Activated T-helper 1 cell treated with anti-CD3 and anti-CD28 coated beads, Interleukin-12 subunit alpha, Interleukin-12 subunit beta, Interleukin-2, Interleukin-4 antibody, amounts not matched to agents 30 ng/mL and 10 ng/mL and 1 ng/mL, durations not matched to agents 14 hours and 24 hours and 36 hours (primary cell): ENCODE data around the gene SLC17A2. TPM values are rescaled to one million over a fixed set of nuclear protein-coding genes. Genes with fewer than 3 reads are reported as not detected.

Experiments
- DNase-seq: peaks from one replicate; pipeline ENCODE4 v3.0.0; 2021; ENCODE audit warnings: low spot score
- H3K27ac Mint-ChIP-seq: one replicate; pipeline ENCODE4 v1.8.0; 2021; ENCODE audit warnings: mild to moderate bottlenecking, mixed read lengths
- H3K27me3 Mint-ChIP-seq: one replicate; pipeline ENCODE4 v1.8.0; 2022; ENCODE audit warnings: mild to moderate bottlenecking, moderate library complexity, mixed read lengths; ENCODE audit not compliant: insufficient read depth
- H3K36me3 Mint-ChIP-seq: one replicate; pipeline ENCODE4 v1.8.0; 2021; ENCODE audit warnings: low read depth, mixed read lengths
- H3K4me1 Mint-ChIP-seq: one replicate; pipeline ENCODE4 v1.8.0; 2021; ENCODE audit warnings: low read depth, mixed read lengths
- H3K4me3 Mint-ChIP-seq: one replicate; pipeline ENCODE4 v1.8.0; 2021; ENCODE audit warnings: mild to moderate bottlenecking, moderate library complexity, mixed read lengths
- H3K9me3 Mint-ChIP-seq: one replicate; pipeline ENCODE4 v1.8.0; 2021; ENCODE audit warnings: mixed read lengths
- intact Hi-C: fragments of 100-400 bp; cut with micrococcal nuclease; formaldehyde crosslinking; loops from one replicate; pipeline ENCODE4 v1.15.1; 2024
- total RNA-seq: library from RNA; stranded (reverse); gene quantifications from 2 replicates; pipeline ENCODE4 v1.2.3, GENCODE V29; 2022

Gene SLC17A2, protein sequence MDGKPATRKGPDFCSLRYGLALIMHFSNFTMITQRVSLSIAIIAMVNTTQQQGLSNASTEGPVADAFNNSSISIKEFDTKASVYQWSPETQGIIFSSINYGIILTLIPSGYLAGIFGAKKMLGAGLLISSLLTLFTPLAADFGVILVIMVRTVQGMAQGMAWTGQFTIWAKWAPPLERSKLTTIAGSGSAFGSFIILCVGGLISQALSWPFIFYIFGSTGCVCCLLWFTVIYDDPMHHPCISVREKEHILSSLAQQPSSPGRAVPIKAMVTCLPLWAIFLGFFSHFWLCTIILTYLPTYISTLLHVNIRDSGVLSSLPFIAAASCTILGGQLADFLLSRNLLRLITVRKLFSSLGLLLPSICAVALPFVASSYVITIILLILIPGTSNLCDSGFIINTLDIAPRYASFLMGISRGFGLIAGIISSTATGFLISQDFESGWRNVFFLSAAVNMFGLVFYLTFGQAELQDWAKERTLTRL
- total RNA-seq, result 0.10 TPM in 2 replicates

DNA sequence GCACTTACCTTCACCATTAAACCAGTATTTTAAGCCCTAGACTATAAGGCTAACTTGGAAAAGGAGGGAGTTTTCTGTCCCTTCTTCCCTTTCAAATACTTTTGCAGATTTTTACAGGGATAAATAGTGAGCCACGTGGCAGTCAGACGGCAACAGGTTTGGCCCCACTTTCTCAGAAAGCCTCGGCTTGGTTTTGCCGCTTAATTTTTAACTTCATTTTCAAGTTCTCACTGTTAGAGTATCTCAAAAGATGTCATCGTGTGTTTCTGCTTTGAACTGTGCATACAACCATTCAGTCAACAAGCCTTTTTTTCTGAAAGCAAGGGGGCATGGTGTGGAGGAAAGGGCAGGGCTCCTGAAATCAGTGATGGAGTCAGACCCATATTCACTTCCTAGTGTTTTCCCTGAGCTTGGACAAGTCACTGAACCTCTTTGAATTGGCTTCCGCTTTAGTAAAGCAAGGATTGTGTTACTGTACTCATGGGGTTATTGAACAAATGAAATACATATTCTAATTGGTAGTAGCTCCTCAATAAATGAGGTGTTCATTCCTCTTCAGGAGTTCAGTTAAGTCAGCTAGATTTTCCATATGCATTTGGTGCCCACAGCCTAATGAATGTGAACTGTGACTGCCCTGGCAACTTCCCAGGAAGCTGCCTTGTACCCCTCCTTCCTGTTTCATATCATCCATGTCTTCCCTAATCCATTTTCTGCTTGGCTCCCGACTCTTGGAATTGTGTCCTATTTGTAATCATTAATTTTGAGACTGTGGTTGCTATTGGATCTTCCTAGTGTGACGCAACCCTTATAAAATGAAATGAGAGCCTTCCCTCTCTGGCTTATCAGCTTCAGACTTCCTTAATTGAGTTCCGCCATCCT is at the start of gene SLC17A2:
SLC17A2 (minus strand) TSS at position 160 of the 879 bp plus-strand sequence. CDS start 4,895 bp downstream, outside the sequence.
- Mint-ChIP-seq H3K4me3 (no peak within 1 kb of the TSS), H3K27me3 (no peaks in the 10 kb centered on the region), H3K27ac (no peak within 1 kb of the TSS), H3K9me3 (no peaks in the 10 kb centered on the region), H3K4me1 (peaks cover 11% of the 10 kb centered on the region), H3K36me3 (no peaks in the 10 kb centered on the region)
- intact Hi-C loops, result loop anchor here (2.0 kb wide), 1 partner anchor 14 kb away; no protein-coding TSS in a partner anchor
- DNase-seq, result no peak

DNA sequence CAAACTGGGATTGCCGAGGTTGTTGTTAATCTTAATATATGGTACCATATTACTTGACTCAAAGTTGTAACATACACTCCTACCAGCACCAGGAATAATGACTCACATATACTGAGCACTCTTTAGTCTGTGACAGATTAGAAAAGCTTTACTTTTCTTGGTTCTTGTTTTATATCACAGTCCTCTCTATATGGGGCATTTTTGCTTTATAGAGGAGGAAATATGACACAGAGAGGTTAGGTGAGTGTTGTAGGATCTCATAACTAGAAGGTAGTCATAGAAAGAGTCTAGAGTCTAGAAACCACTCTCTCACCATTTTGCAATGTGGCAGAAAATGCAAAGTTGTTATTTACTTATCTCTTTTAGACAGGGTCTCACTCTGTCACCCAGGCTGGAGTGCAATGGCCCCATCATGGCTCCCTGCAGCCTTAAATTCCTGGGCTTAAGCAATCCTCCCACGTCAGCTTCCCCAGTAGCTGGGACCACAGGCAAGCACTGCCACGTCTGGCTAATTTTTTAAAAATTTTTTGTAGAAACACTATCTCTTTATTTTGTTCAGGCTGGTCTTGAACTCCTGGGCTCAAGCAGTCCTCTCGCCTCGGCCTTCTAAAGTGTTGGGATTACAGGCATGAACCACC is 45.6 kb upstream of the SLC17A2 start:
- intact Hi-C loops, result loop anchor here (1.0 to 2.0 kb wide), 2 partner anchors 9 to 13 kb away; partner anchors contain the start of gene TRIM38
- no peaks in the 10 kb centered on the region for H3K27me3 Mint-ChIP-seq
- peaks cover 63% of the 10 kb centered on the region for H3K36me3 Mint-ChIP-seq
- no peak overlapping the region for H3K4me3 Mint-ChIP-seq
- no peaks in the 10 kb centered on the region for H3K9me3 Mint-ChIP-seq
- H3K4me1 Mint-ChIP-seq, result peaks cover 54% of the 10 kb centered on the region
- peak overlapping the region; percentile 58 for H3K27ac Mint-ChIP-seq
- no peak for DNase-seq

DNA sequence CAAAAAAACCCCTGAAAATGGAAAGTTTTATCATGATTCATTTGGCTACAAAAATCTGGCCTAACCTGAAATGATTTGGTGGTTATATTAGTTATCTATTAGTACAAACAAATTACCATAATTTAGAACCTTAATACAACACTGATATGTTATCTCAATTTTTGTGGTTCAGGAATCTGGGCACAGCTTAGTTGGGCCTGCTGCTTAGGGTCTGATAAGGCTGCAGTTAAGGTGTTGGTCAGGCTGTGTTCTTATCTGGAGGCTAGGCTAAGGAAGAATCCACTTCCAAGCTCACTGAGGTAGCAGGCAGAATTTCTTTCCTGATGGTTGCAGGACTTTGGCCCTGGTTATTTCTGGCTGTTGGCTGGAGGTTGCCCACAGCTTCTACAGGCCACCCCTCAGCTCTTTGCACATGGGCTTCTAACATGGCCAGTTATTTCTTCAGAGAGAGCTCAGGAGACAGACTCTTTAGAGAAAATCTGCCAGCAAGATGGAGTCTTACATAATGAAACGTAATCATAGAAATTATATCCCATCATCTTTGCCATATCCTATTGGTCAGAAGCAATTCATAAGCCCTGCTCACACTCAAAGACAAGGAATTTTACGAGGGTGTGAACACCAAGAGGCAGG is 43.5 kb upstream of the SLC17A2 start:
- peaks cover 67% of the 10 kb centered on the region for H3K36me3 Mint-ChIP-seq
- no peaks in the 10 kb centered on the region for H3K9me3 Mint-ChIP-seq
- no peaks in the 10 kb centered on the region for H3K27me3 Mint-ChIP-seq
- no peak overlapping the region for H3K27ac Mint-ChIP-seq
- DNase-seq, result no peak
- H3K4me3 Mint-ChIP-seq, result no peak overlapping the region
- peaks cover 63% of the 10 kb centered on the region for H3K4me1 Mint-ChIP-seq
- intact Hi-C loops, result no loop called here

DNA sequence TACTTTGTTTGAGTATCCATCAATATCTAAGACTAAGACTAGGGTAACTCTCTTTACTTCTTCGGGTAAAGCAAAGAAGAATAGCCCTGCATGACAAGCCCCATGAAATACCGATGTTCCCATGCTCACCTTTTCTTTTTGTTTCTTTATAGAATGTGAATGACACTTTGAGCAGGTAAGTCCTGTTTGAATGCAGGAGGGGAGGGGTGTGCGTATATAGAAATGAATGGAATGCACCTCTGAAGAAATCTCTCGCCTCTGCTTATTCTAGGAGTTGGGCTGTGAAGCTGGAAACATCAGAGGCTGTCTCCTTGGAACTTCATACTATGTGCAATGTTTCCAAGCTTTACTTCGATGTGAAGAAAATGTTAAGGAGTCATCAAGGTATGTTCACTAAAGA is 42.4 kb upstream of the SLC17A2 start:
- Mint-ChIP-seq H3K4me3 (no peak overlapping the region), H3K36me3 (peaks cover 76% of the 10 kb centered on the region), H3K4me1 (peaks cover 74% of the 10 kb centered on the region), H3K27me3 (no peaks in the 10 kb centered on the region), H3K9me3 (no peaks in the 10 kb centered on the region), H3K27ac (no peak overlapping the region)
- no peak for DNase-seq
- intact Hi-C loops, result no loop called here

DNA sequence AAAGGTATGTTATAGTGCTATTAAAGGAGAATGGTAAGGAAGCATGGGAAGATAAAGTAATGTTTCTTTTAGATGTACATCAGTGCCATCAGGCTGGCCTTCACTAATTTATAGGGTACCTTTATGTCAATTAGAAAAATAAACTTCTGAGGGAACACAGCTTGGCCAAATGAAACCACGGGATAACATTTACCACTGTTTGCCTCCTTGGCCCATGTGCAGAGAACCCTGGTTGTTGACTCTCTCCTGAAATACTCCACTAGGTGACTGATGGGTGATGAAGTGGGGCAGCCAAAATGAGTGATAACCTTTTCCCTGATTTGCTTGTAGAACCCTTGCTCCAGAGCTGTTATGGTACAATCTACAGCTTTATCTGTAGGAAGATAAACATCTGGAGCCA is 41.6 kb upstream of the SLC17A2 start:
- peaks cover 77% of the 10 kb centered on the region for H3K36me3 Mint-ChIP-seq
- DNase-seq, result no peak
- H3K4me1 Mint-ChIP-seq, result peaks cover 74% of the 10 kb centered on the region
- H3K27ac Mint-ChIP-seq, result no peak overlapping the region
- intact Hi-C loops, result no loop called here
- H3K9me3 Mint-ChIP-seq, result no peaks in the 10 kb centered on the region
- H3K4me3 Mint-ChIP-seq, result no peak overlapping the region
- H3K27me3 Mint-ChIP-seq, result no peaks in the 10 kb centered on the region

DNA sequence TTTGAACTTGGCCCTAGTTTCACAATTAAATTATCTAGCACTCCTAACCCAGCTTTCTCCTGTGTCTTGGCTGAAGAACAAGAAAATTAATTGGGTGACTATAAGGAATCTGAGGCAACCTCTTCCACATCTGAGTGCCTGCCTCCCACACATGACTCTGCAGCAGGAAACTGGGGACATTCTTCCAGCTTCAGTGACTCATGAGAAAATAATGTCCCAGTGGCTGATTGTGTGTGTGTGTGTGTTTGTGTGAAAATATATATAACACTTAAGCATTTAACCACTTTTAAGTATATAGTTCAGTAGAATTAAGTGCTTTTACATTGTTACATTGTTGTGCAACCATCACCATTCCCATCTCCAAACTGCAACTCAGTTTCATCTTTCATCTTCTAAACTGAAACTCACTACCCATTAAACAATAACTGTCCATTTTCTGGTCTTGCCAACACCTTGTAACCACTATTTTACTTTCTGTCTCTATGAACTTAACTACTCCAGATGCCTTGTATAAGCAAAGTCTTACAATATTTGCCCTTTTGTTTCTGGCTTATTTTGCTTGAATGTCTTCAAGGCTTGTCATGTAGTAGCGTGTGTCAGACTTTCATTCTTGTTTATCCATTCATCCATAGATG is 40.8 kb upstream of the SLC17A2 start:
- DNase-seq, result no peak
- intact Hi-C loops, result no loop called here
- H3K27ac Mint-ChIP-seq, result peak overlapping the region; percentile 69
- peak overlapping the region; percentile 15 for H3K4me3 Mint-ChIP-seq
- no peaks in the 10 kb centered on the region for H3K27me3 Mint-ChIP-seq
- peaks cover 78% of the 10 kb centered on the region for H3K36me3 Mint-ChIP-seq
- H3K9me3 Mint-ChIP-seq, result no peaks in the 10 kb centered on the region
- peaks cover 74% of the 10 kb centered on the region for H3K4me1 Mint-ChIP-seq

DNA sequence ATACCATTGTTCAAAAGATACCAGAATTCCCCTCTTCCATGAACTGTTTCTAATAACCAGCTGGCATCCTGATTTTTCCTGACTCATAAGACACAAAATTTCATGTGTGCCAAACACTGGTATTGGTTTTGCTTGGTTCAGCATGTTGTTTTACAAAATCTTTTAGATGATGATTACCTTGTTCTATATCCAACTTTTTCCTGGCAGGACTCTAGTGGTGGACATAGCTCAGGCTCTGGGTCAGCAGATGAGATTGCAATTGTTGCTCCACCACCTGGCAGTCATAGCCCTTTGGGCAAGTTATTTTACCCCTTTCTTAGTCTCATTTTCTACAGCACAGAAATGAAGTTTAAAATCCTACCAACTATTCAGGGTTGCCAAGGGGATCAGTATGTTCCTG is 38.3 kb upstream of the SLC17A2 start:
- Mint-ChIP-seq H3K9me3 (no peaks in the 10 kb centered on the region), H3K4me3 (no peak overlapping the region), H3K36me3 (peaks cover 74% of the 10 kb centered on the region), H3K27me3 (no peaks in the 10 kb centered on the region), H3K27ac (no peak overlapping the region), H3K4me1 (peaks cover 86% of the 10 kb centered on the region)
- DNase-seq, result no peak
- intact Hi-C loops, result loop anchor here (10.0 kb wide), 1 partner anchor 1034 kb away; the partner anchor contains the start of gene RIPOR2

DNA sequence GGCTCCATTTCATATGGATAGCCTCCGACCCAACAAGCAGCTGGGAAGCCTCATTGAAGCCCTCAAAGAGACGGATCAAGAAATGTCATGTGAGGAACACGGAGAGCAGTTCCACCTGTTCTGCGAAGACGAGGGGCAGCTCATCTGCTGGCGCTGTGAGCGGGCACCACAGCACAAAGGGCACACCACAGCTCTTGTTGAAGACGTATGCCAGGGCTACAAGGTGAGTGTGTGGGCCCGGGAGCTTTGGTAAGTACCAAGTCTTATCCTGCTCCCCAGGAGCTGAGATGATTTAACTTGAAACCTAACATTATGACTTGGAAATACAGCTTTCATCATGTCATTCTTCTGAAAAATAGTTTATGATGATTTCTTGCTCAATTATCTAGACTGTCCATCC is 36.2 kb upstream of the SLC17A2 start:
- no peak for DNase-seq
- Mint-ChIP-seq H3K27ac (peak overlapping the region; percentile 60), H3K4me3 (peak overlapping the region; percentile 78), H3K36me3 (peaks cover 63% of the 10 kb centered on the region), H3K27me3 (no peaks in the 10 kb centered on the region), H3K4me1 (peaks cover 86% of the 10 kb centered on the region), H3K9me3 (no peaks in the 10 kb centered on the region)
- intact Hi-C loops, result loop anchor here (1.0 to 10.0 kb wide), 2 partner anchors 10 to 1032 kb away; partner anchors contain the start of gene RIPOR2

DNA sequence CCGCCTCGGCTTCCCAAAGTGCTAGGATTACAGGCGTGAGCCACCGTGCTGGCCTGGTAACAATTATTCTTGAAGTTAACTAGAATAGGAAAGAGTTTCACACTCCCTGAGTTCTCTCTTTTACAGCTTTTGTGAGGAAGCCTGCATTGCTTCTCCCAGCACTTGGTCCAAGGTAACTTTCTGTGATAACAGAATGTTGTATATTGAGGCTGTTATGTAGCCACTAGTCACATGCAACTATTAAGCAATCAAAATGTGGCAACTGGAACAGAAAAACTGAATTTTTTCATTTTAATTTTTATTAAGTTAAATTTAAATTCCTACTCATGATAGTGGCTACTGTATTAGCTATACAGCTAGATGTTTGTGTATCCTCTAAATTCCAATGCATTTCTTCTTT is 34.6 kb upstream of the SLC17A2 start:
- intact Hi-C loops, result loop anchor here (10.0 kb wide), 1 partner anchor 1030 kb away; the partner anchor contains the start of gene RIPOR2
- Mint-ChIP-seq H3K27ac (no peak overlapping the region), H3K4me1 (peaks cover 86% of the 10 kb centered on the region), H3K4me3 (peak overlapping the region; percentile 86), H3K9me3 (peaks cover 12% of the 10 kb centered on the region), H3K36me3 (peaks cover 58% of the 10 kb centered on the region), H3K27me3 (no peaks in the 10 kb centered on the region)
- DNase-seq, result no peak

DNA sequence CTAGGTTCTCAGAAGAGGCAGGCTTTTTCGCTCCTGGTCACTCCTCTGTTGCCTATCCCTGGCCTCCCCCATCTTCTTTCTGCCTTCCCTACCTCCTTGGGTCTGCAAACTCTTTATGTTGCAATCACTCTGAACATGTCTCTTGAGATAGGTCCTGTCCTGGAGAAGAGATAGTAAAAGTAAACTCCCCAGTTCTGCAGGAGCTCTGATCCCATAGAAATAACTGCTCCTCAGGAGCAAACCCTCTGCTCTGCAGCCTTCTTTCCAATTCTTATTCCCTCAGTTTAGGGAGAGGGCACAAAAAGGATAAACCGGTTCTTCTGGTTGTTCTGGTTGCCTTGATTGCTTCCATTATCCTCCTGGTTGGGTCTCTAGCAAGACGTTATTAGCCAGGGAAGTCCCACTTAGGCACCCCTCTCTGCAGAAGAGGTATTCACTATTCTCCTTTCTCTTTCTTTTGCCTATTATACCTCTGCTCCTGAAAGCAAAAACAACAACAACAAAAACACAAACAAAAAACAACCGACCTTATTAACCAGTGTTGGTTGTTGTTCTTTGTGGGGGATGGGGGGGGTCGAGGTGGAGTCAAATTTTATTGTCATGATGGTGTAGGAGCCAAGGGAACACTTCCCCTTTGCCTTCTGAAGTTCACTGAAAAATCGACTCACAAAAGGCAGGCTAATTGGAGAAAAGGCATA is 33.1 kb upstream of the SLC17A2 start:
- Mint-ChIP-seq H3K27ac (peak overlapping the region; percentile 83), H3K4me3 (peak overlapping the region; percentile 94), H3K4me1 (peaks cover 90% of the 10 kb centered on the region), H3K36me3 (peaks cover 54% of the 10 kb centered on the region), H3K9me3 (peaks cover 24% of the 10 kb centered on the region), H3K27me3 (no peaks in the 10 kb centered on the region)
- intact Hi-C loops, result loop anchor here (2.0 to 10.0 kb wide), 7 partner anchors 13 to 1029 kb away; partner anchors contain the start of gene RIPOR2
- DNase-seq, result no peak
